CD4-positive, alpha-beta T cell treated with Interleukin-15 for 1 hour (primary cell): ENCODE measurements around the gene ATXN10.
"Not testable (repeated sequence)": the region's sequence is repeated elsewhere in the genome, so short reads cannot be mapped to it uniquely, and the experiment has no call there.

Experiments
- DNase-seq: peaks from one replicate; pipeline ENCODE4 v3.0.0-alpha.2; 2020

The ATXN10 gene

DNA sequence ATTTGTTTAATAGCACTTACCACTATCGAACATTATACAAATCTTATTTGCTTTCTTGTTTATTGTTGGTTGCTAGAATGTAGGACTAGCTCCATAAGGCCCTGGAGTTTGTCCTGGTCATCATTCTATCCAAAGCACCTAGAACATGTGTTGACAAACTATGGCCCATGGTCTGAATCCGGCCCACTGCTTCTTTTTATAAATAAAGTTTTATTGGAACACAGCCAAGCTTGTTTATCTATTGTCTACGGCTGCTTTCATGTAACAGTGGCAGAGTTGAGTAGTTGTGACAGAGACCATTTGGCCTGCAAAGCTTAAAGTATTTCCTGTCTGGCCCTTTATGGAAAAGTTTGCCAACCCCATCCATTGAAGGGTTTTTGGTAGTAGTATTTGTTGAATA is 38.8 kb downstream of the ATXN10 start:
- no peak for DNase-seq

DNA sequence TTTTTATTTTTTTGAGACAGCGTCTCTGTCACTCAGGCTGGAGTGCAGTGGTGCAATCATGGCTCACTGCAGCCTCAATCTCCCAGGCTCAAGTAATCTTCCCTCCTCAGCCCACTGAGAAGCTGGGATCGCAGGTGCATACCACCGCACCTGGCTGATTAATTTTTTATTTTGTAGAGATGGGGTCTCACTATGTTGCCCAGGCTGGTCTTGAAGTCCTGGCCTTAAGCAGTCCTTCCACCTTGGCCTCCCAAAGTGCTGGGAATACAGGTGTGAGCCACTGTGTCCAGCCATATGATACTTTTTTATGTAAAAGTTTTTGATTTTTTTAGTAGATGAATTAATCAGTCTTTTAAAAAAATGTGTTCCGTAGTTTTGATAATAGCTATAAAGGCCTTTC is 42.8 kb downstream of the ATXN10 start:
- not testable (repeated sequence) for DNase-seq

DNA sequence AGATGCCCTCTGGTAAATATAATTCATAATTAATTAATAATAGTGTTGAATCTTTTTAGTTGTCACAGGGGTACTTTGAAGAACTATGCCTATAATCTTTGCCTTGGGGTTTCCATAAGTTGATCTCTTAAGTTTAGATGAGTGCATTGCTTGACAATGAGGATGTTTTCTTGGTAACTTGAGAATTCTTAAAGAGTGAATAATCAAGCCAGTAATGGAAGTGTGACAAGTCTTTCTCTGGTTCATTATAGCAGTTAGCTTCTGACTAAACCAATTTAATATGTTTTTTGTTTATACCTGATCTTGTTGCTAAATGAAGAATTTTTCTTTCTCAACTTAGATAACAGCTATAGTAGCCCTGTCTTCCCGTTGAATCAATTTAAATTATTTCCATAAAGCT is 46.2 kb downstream of the ATXN10 start:
- DNase-seq, result no peak

DNA sequence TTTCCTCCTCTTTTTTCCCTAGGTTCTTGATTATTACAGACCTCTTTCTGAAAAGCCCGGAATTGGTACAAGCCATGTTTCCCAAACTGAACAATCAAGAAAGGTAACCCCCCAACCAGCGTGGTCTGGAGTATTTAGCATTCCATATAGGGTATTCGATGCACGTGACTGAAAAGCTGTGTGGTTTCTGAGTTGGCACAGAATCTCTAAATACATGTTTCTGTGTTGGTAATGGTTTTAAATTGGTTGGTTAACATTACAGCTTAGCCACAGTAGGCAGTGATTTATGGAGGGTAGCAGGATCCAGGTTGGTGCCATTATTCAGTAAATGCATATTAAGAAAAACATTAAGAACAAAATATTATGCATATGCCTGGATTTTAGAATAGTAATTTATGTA is 46.8 kb downstream of the ATXN10 start:
- no peak for DNase-seq

DNA sequence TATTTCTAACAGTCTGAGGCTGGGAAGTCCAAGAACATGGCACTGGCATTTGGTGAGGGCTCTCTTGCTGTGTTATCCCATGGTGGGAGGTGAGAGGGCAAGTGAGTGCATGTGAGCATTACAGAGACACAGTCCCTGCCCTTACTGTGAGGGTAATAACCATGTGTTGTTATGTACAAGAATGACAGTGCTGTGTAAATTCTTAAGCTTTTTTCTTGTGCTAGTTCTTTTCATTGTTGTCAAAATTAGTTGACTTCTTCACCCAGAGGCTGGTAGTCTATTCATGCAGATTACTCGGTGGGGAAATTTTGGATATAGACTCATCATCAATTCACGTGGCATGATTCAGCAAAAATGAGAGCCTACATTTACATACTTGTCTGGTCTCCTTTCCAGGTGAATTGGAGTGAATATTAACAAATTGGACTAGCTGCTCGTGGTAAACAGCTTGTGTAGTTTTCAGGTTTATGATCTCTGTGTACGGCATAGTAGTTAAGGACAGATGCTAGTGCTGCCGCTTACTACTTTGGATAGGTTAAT is 49.3 kb downstream of the ATXN10 start:
- DNase-seq, result no peak

DNA sequence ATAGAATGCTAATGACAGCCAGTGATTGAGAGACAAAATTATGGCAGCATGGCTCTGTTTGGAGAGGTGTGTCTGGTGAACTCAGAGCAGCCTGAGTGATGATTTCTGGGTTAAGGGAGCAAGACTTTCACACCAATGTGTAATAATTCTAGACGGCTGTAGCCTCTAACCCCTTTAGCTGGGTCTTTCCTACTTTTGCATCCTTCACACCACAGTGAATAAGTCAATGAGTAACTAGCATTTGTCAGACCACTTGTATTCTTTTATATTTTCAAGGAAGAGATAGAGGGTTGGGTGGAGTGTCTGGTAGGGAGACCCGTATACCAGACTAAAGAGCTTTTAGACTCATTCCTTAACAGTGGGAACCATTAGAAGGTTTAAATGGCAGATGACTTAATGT is 50.4 kb downstream of the ATXN10 start:
- DNase-seq, result no peak

DNA sequence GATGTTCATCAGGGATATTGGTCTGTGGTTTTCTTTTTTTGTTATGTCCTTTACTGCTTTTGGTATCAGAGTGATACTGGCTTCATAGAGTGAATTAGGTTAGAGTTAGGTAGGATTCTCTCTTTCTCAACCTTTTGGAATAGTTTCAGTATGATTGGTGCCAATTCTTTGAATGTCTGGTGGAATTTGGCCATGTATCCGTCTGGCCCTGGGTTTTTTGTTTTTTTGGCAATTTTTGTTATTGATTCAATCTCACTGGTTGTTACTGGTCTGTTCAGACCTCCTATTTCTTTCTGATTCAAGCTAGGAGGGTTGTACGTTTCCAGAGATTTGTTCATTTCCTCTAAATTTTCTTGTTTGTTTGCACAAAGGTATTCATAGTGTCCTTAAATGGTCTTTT is 54.4 kb downstream of the ATXN10 start:
- no peak for DNase-seq

DNA sequence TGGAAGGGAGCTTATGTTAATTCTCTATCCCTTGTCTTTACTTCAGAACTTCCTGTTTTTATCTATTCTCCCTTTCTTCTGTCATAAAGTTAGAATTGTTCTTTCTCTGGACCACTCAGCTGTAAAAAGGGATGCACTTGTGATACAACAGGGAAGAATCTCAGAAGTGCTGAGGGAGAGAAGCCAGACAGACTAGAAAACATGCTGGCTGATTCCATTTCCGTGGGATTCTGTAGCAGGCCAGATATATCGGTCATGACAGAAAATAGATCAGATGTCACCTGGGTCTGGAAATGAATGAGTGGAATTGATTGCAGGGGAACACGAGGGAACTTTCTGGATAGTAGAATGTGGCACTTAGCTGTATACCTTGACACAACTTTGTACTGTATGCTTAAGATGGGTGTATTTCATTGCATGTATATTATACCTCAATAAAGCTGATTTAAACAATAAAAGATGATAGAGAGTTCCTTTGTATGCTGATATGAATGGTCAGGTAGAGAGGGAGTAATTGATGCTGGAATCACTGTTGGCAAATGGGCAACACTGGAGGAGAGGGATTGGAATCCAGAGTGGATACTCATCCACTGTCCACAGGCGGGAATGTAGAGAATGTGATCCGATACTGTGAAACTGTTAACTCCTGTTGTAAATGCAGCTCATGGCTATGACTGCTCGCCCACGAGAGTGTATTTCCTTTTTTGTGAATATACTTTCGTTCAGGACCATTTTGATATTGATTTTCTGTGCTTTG is 59.6 kb downstream of the ATXN10 start:
- no peak for DNase-seq

DNA sequence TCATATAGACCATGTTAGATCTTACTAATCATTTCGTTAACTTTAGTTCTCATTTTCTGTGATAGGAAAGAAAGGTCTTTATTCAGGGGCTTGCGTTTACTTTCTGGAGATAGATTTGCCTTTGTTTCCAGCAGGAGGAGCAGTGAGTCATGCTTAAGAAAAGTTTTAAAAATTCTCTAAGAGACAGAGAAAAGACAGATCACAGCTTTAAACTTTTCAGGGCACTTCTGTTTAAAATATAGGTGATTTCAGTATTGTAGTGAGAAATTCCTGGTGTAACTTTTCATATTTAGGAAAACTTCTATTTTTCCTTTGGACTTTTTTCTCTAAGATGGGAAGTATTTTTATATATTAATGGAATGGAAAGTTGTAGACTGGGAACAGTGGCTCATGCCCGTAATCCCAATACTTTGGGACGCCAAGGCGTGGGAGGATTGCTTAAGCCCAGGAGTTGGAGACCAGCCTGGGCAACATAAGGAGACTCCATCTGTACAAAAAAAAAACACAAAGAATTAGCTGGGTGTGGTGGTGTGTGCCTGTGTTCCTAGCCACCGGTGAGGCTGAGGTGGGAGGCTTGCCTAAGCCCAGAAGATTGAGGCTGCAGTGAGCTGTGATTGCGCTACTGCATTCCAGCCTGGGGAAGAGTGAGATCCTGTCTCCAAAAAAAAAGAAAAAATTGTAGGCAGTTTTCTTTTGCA is 60.3 kb downstream of the ATXN10 start:
- DNase-seq, result no peak

DNA sequence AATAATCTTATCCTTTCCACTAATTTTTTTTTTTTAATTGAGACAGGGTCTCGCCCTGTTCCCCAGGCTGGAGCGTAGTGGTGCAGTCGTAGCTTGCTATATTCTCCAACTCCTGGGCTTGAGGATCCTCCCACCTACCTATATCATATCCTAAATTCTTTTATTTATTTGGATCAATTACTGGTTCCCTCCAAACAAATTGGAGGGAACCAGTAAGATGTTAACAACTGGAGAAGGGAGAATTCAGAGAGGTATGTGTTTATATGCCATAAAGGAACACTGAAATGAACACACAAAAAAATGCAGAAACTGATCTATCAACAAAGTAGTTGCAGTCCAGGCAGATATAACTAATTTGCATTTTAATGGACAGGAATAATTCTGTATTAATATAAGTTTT is 63.6 kb downstream of the ATXN10 start:
- no peak for DNase-seq

DNA sequence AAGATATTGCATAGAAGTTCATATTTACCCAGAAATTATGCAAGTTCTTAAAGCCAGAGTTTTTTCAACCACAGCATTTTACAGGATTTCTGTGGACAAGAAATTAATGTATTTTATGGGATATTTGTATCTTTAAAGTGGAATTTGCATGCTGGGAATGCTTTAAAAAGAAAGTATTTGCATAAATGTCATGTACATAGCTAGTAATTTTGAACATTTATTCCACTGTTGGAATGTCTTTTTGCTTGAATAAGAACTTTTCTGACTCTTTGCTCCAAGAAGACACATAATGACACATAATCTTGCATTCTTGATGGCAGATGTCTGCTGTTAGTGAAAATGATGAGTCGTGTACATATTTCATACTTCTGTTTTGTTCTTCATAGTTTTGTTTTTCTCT is 66.6 kb downstream of the ATXN10 start:
- no peak for DNase-seq

DNA sequence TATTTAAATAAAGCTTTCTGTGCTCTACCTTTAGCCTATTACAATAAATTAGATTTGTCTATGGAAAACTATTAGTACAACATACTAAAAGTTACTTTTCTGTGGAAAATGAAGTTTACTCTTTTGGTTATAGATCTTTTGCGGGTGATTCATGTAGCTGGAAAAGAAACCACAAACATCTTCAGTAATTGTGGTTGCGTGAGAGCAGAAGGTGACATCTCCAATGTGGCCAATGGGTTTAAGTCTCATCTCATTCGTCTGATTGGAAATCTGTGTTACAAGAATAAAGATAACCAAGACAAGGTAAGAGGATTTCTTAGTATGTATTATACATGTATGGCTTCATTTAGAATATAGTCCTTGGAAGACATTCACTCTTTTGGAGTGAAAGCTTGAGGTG is 68.6 kb downstream of the ATXN10 start:
- no peak for DNase-seq

DNA sequence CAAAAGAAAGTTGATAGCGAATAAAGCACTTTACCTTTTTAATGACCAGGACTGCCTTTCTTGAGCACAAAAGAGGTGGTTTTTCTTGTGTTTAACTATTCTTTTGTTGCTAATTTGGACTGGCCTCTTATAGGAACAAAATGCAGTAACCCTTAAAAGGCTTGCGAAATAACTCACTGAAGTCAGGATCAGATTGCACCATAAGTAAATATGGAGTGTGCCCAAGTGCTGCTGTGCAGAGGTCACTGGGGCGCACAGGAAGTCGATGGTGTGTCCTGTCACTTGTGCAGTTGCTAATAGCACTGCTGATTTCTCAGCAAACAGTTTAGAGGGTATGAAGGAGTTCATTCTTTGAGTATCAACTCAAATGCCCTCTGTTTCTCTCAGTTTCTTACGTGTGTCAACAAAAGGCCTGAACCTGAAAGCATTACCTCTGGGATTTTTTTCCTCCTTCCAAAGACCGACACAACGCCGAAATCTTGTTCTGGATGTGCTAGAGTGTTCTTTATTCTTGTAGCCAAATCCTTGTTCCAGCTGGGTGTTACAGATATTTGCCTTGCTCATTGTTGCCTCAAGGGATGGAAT is 71.3 kb downstream of the ATXN10 start:
- DNase-seq, result no peak

DNA sequence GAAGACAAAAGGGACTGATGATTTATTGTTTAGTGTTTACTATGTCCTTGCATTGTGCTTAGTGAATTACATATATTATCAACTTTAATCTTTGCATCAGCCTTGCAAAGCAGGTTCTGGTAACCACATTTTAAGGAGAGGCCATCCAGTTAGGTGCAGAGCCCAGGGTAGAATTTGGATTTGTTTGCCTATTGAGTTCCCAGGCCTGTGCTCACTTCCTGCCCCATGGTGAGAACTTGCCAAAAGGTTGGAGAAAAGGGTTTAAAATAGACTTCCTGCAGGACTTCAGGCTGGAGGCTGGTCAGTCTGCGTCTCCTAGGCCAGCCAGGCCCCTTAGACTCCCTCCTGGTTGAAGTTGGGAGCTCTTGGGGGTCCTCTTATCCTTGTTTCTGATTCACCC is 72.1 kb downstream of the ATXN10 start:
- DNase-seq, result no peak

DNA sequence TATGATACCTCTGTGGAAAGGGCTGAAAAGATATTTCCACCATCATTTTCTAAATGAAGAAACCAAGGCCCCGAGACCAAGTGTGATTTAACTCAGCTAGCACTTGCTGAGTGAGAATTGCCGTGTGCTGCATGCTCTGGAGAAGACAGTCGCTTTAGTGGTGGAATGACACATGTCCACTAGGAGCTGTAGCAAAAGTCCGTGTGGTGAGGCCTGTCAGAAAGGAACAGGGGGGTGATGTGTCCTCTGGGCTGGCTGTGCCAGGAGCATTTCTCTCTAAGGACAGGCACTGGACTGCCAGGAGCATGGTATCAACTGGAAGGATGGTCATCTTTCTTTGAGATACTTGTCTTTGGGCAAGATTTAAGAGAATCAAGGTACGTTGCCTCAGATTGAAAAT is 72.8 kb downstream of the ATXN10 start:
- no peak for DNase-seq

DNA sequence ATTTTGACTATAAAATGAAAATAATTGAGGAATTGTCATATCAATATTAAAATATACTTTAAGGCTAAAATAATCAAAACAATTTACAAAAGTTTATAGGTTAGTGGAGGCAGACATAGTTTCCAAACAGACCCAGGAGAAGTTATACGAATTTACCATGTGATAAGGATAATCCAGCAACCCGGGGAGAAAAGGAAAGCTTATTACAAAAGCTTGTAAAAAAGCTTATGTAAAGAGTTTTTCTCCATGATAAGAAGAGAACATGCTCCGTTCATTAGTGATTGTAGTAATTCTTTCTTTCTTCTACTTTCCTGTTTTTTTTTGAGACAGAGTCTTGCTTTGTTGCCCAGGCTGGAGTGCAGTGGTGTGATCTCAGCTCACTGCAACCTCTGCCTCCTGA is 79.0 kb downstream of the ATXN10 start:
- no peak for DNase-seq

DNA sequence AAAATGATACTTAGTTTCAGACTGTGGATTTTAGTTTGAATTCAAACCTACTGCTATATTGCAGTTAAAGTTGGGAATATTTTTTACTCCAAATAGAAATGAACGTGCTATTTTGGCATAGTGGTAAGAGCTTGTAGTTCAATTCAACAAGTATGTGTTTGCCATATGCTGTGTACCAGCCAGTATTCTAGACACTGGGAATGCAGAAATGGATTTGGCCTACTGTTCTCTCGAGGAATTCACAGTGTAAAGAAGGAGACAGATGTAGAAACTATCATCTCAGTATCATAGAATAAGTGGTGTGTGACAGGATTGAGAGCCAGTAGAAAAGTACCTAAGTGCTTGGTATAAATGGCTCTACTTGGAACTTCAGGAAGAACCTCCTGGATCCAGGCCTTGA is 80.4 kb downstream of the ATXN10 start:
- no peak for DNase-seq

DNA sequence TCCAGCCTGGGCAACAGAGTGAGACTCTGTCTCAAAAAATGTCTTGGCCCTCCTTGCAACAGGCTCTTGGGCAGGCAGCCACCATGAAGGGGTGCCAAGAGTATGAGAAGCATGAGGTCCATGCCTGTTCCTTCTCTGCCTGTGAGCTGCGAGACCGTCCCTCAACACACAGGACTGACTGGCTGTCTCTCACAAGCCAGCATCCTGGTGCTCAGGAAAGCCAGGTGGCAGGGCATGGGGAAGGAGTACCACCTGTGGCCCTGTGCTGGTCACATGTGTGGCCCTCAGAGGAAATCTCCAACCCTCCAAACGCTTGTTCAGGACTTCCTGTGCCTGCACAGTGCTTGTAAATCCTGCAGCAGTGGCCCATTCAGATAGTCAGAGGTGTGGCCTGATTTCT is 83.2 kb downstream of the ATXN10 start:
- DNase-seq, result no peak

DNA sequence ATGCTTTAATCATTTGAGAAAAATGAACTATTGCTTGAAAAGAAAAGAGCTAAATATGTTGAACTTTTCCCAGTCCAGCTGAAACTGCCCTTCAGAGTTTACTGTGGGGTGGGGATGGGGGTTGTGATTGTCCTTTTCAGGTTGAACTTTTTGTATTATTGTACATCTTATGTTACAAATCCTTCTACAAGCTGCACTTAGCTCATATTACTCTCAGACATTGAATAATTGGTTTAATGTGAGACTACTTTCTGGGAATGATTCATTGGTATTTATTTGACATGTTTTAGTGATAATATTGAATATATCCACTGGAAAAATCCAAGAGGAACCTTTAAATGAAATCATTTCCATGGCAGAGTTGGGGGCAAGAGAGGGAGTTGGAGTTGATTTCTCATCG is 84.9 kb downstream of the ATXN10 start:
- DNase-seq, result no peak

DNA sequence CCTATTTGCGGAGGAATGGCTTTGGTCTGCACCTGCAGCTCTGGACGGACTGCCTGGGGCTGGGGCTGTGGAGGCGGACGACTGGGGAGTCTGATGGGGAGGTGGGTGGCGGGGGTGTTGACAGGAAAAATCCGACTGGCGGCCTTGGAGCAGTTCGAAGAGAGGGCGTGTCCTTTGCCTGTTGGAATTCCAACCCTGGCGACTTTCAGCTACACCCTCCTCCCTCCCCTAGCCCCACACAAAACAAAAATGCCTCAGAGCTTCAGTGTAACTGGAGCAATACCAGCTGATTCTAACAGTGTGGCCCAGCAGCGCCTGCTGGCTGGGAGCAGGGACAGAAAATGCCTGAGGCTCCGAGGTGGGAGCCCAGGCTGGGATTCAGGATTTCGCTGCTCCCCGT is 85.4 kb downstream of the ATXN10 start:
- no peak for DNase-seq

DNA sequence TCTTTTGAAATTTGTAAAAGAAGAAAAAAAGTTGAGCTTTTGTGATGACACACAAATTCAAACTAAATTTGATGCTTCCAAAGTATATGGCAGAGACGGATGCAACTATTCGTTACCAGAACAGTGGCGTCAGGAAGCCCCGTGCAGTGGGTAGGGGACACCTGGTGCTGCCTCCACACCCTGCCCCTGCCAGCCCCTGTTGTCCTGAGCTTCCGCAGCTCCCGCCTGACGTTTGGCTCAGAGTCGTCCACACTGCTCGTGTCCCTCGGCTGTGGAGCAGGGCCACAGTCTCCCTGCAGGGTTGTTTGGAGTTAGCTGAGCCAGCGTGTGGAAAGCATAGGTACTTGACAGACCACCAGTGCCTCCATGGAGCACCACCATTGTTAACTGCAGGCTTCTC is 86.3 kb downstream of the ATXN10 start:
- no peak for DNase-seq

DNA sequence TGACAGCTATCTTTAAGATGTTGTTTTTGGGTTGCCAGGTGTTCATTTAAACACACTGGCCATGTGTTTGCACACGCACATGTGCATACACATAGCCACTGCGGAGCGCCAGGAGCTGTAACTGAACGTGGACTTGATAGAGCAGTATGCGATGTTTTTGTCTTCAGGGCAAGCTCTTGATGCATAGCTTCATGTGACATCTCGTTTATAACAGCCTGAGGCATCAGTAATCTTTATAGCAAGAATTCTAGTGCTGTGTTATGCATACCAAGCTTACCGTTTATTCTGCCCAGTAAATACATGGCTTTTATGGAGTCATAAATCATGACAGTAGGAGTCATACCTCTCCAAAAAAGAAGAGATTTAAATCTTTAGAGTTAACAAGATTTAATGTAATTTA is 87.0 kb downstream of the ATXN10 start:
- DNase-seq, result no peak

DNA sequence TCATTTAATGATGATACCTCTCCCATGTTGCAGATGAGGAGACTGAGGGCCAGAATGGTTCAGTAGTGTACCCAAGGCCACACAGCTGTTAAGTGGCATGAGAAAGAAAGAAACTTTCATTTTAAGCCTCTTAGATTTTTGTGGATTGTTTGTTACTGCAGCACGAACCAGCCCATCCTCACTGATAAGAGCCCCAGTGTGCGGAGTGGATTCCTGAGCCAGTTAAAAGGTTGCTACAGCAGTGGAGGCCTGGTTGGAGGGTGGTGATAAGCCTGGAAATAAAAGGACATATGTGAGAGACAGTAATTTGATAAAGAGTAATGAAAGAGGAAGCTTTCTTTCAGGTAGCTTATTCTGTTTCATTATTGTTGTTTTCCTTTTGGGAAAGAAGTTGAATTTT is 89.0 kb downstream of the ATXN10 start:
- DNase-seq, result no peak

DNA sequence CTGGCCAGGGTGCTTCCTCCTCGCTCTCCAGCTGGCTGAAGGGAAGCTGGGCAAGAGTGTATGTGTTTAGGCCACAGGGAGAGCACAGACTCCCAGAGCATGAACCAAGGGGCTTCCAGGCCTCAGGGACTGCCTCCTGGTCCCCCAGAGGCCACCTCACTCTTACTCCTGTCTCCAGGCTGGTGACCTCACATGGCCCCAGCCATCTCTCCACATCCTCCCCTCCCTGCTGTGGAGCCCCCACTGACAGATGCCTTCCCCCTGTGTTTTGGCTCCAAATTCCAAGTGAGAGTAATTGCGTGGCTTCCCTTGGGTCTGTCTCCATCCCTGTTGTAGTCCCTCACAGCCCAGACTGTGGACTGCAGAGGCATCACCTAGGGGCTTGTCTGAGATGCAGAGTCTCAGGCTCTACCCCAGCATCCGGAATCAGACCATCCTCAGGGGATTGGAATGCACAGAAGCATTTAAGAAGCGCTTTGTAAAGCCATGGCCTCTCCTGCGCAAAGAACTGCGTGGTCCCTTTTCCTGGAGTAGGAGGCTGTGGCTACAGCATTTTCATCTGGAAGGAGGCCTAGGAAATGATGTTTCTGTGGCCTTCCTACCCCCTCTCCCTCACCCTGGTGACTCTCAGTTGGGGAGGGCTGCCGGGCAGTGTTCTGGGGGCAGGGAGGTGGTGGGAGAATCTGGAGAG is 91.1 kb downstream of the ATXN10 start:
- no peak for DNase-seq
